HepG2 (cell line): ENCODE results near the gene CCDC158. TPM values are rescaled to one million over a fixed set of nuclear protein-coding genes. Genes with fewer than 3 reads are reported as not detected.

Experiments used
- ATAC-seq: fragments of 200-7000 bp; cut with Tn5 transposase; 3 replicates; pipeline ENCODE4 v1.9.1; 2020; ENCODE audit warnings: mild to moderate bottlenecking, moderate library complexity
- BruUV-seq: library from RNA; stranded (reverse); fragments of 400-500 nt; replicated peaks from 2 replicates; lab custom pipeline; 2021; lab: Mats Ljungman, UMichigan
- CTCF ChIA-PET: fragments of 300-600 bp; formaldehyde crosslinking; extraction: SDS; loops from one replicate; lab custom pipeline; 2021; ENCODE audit warnings: low total read pairs, inconsistent platforms, low intra/inter-chr PET ratio; lab: Yijun Ruan, JAX
- POLR2A ChIA-PET: fragments of 350-600 bp; sonication (Branson Sonifier 250); formaldehyde crosslinking; loops from one replicate; lab custom pipeline; 2020; ENCODE audit warnings: antibody characterized with exemption, inconsistent platforms; lab: Yijun Ruan, JAX
- DNase-seq: peaks from one replicate; pipeline ENCODE4 v3.0.0-alpha.2; 2015; ENCODE audit warnings: low spot score
- FAIRE-seq: peaks from 3 replicates; lab custom pipeline; 2011; peaks lifted over from hg19 to GRCh38; lab: Jason Lieb, UNC
- H2AFZ ChIP-seq: one replicate; pipeline ENCODE4 v1.6.1; 2011; ENCODE audit warnings: low read length, inconsistent platforms
- H3K27ac ChIP-seq: fragments of 300-600 bp; 3 replicates; pipeline ENCODE4 v1.8.0; 2011; ENCODE audit warnings: mixed run types, mild to moderate bottlenecking, mixed read lengths, low read length, inconsistent platforms; ENCODE audit not compliant: insufficient read depth; ENCODE audit errors: extremely low read length
- H3K27me3 ChIP-seq, 2 experiments: fragments of 200-600 bp in 1 of 2; 2 replicates in 1 of 2; 3 replicates in 1 of 2; pipeline versions ENCODE4 v1.6.0 to v1.8.0; 2011; ENCODE audit warnings: low read length in 2 of 2, mild to moderate bottlenecking in 2 of 2, moderate library complexity in 2 of 2, inconsistent platforms in 1 of 2; ENCODE audit not compliant: insufficient read depth in 2 of 2, control insufficient read depth in 1 of 2
- H3K36me3 ChIP-seq, 2 experiments: fragments of 200-600 bp in 1 of 2; replicated peaks in 1 of 2; 2 replicates in 1 of 2; 3 replicates in 1 of 2; pipeline versions ENCODE4 v1.5.1 to v1.8.0; 2011; ENCODE audit warnings: low read length in 2 of 2, inconsistent platforms in 1 of 2; ENCODE audit not compliant: insufficient read depth in 2 of 2, control insufficient read depth in 1 of 2
- H3K4me1 ChIP-seq: 2 replicates; pipeline ENCODE4 v1.5.1; 2012; ENCODE audit warnings: low read length, inconsistent platforms; ENCODE audit not compliant: insufficient read depth
- H3K4me2 ChIP-seq: 2 replicates; pipeline ENCODE4 v1.6.0; 2011; ENCODE audit warnings: low read depth, low read length, inconsistent platforms
- H3K4me3 ChIP-seq, 3 experiments: fragments of 200-600 bp in 1 of 3; sonication (generic), shearing (Covaris generic) in 1 of 3; replicated peaks in 1 of 3; 2 replicates each; pipeline ENCODE4 v1.5.1; 2011 to 2016; ENCODE audit warnings: low read length in 3 of 3, inconsistent platforms in 2 of 3, low read depth in 2 of 3, mild to moderate bottlenecking in 2 of 3, control low read depth in 1 of 3, mixed read lengths in 1 of 3; ENCODE audit not compliant: insufficient read depth in 1 of 3
- H3K79me2 ChIP-seq: one replicate; pipeline ENCODE4 v1.6.1; 2011; ENCODE audit warnings: low read length, inconsistent platforms; ENCODE audit not compliant: insufficient read depth
- H3K9ac ChIP-seq: 2 replicates; pipeline ENCODE4 v1.6.0; 2011; ENCODE audit warnings: mild to moderate bottlenecking, low read depth, low read length, inconsistent platforms; ENCODE audit not compliant: insufficient read depth
- H3K9me3 ChIP-seq: 2 replicates; pipeline ENCODE4 v1.5.1; 2012; ENCODE audit warnings: mild to moderate bottlenecking, low read length
- H4K20me1 ChIP-seq: 2 replicates; pipeline ENCODE4 v1.6.0; 2011; ENCODE audit warnings: inconsistent platforms, mild to moderate bottlenecking, low read length, moderate library complexity; ENCODE audit not compliant: insufficient read depth
- IRF2 ChIP-seq: IDR thresholded peaks from 2 replicates; pipeline ENCODE4 v1.6.1; 2018; ENCODE audit warnings: missing genetic modification reagents, missing compliant biosample characterization
- MAFF ChIP-seq: IDR thresholded peaks from 2 replicates; pipeline ENCODE4 v1.6.1; 2011; ENCODE audit warnings: low read depth, low read length, improper control_type of control experiment
- MAFK ChIP-seq, 2 experiments: IDR thresholded peaks in 1 of 2; conservative IDR thresholded peaks in 1 of 2; 2 replicates each; pipeline ENCODE4 v1.6.1; 2011; ENCODE audit warnings: improper control_type of control experiment in 2 of 2, low read length in 2 of 2
- TCF7L2 ChIP-seq: IDR thresholded peaks from 2 replicates; pipeline ENCODE4 v1.6.1; 2011; ENCODE audit warnings: mild to moderate bottlenecking, low read depth, low read length, moderate library complexity
- ZFAT ChIP-seq: sonication (generic); formaldehyde crosslinking; conservative IDR thresholded peaks from 2 replicates; pipeline ENCODE4 v1.8.1; 2023; ENCODE audit warnings: missing genetic modification reagents, inconsistent platforms
- ZNF496 ChIP-seq: sonication (generic); formaldehyde crosslinking; IDR thresholded peaks from 2 replicates; pipeline ENCODE4 v1.8.1; 2023; ENCODE audit warnings: mild to moderate bottlenecking, moderate library complexity, missing genetic modification reagents; ENCODE audit not compliant: insufficient replicate concordance
- ZNF605 ChIP-seq: sonication (generic); formaldehyde crosslinking; IDR thresholded peaks from 2 replicates; pipeline ENCODE4 v1.8.0; 2022; ENCODE audit warnings: mild to moderate bottlenecking, missing genetic modification reagents
- WGBS: methylation state at CpG from one replicate; pipeline ENCODE4 v1.1.6; 2017; ENCODE audit warnings: low lambda C conversion rate; 5-methylcytosine and 5-hydroxymethylcytosine counted together
- in situ Hi-C: cut with HindIII; loops from 2 replicates; pipeline ENCODE4 v1.10.0; 2017; ENCODE audit warnings: low pct_unique_long_range_greater_than_20kb; ENCODE audit not compliant: extremely low pct_ligation_motif_present
- intact Hi-C: fragments of 100-400 bp; cut with micrococcal nuclease; formaldehyde crosslinking; loops from one replicate; pipeline ENCODE4 v1.10.0; 2022; ENCODE audit not compliant: unreplicated experiment
- polyA plus RNA-seq, 8 experiments: library from polyadenylated mRNA; depleted of rRNA in 3 of 8; stranded (reverse) in 7 of 8; unstranded in 1 of 8; fragments of >200 nt; fragmentation: Illumina TruSeq in 4 of 8; extraction: Trizol in 4 of 8; gene quantifications; 2 replicates each; pipeline versions ENCODE4 v1.2.1 to v1.2.3, GENCODE V29; 2011 to 2016; ENCODE audit warnings: low read depth in 4 of 8, missing spikeins in 1 of 8, mixed read lengths in 1 of 8; ENCODE audit not compliant: insufficient read depth in 1 of 8
- total RNA-seq, 5 experiments: library from RNA; depleted of rRNA; stranded (reverse); fragments of >200 nt; fragmentation: Illumina TruSeq; extraction: Trizol; gene quantifications; 2 replicates each; pipeline ENCODE4 v1.2.3, GENCODE V29; 2016; ENCODE audit warnings: low read depth in 1 of 5

Gene CCDC158
- total and polyA plus RNA-seq, 2 of the 13 experiments (the other 11 are each of a cell fraction or from before 2014, with no cell fraction given): not detected

- intact Hi-C loops: no loop called here
- H3K27me3 ChIP-seq: no peaks in the 10 kb centered on the region
- H3K27ac ChIP-seq: no peak overlapping the region
- no peak overlapping the region for H3K4me2 ChIP-seq
- H2AFZ ChIP-seq: no peak overlapping the region
- DNase-seq: no peak
- WGBS: 18% methylated on average over 9 of the region's 9 CpGs
- ChIA-PET POLR2A (no interaction called here), CTCF (no interaction called here)
- BruUV-seq: no TSS peak
- in situ Hi-C loops: no loop called here
- H3K9me3 ChIP-seq: peaks cover 2% of the 10 kb centered on the region
- TF ChIP-seq IRF2 (CRISPR knock-in tag): no peak
- peak; percentile 65; the same call in 1 of the 2 replicates for TF ChIP-seq MAFF
- no peak for TF ChIP-seq ZFAT (CRISPR knock-in tag)
- TF ChIP-seq TCF7L2: no peak
- peak in 1 of 2 experiments; percentile 83; a peak in 3 of 4 replicates for TF ChIP-seq MAFK (conservative IDR thresholded peaks at IDR 0.05 in 1 of 2, IDR thresholded peaks at IDR 0.05 in 1 of 2; ENCODE audit: low read length in 2 of 2)
- no peaks in the 10 kb centered on the region for H3K36me3 ChIP-seq
- no peak overlapping the region for H3K4me3 ChIP-seq
- no peak overlapping the region for H3K9ac ChIP-seq
- no peaks in the 10 kb centered on the region for H3K79me2 ChIP-seq
- no peaks in the 10 kb centered on the region for H3K4me1 ChIP-seq
- FAIRE-seq: no peak
- no peaks in the 10 kb centered on the region for H4K20me1 ChIP-seq
- ATAC-seq: no peak
Observed at GRCh38 chr4:76354517-76355473, 66.1 kb downstream of the CCDC158 start.

GRCh38 chr4:76342803-76343202 lies 78.1 kb downstream of the CCDC158 start:
- Histone ChIP-seq H3K4me2 (no peak overlapping the region), H3K27me3 (no peaks in the 10 kb centered on the region), H3K79me2 (no peaks in the 10 kb centered on the region), H3K27ac (no peak overlapping the region), H4K20me1 (no peaks in the 10 kb centered on the region), H3K4me1 (peaks cover 14% of the 10 kb centered on the region; the same call in 1 of the 2 replicates), H3K9me3 (no peaks in the 10 kb centered on the region), H3K9ac (no peak overlapping the region), H3K36me3 (no peaks in the 10 kb centered on the region), H2AFZ (no peak overlapping the region), H3K4me3 (no peak overlapping the region)
- in situ Hi-C loops: no loop called here
- ATAC-seq (no peak), DNase-seq (no peak), FAIRE-seq (no peak)
- 3% methylated on average over 2 of the region's 2 CpGs for WGBS
- POLR2A ChIA-PET: no interaction called here
- CTCF ChIA-PET: no interaction called here
- BruUV-seq: no TSS peak
- intact Hi-C loops: no loop called here
- TF ChIP-seq ZNF605: no peak
- no peak for TF ChIP-seq ZNF496 (CRISPR knock-in tag)
